Measurements from ENCODE around the gene ASB6. TPM values are rescaled to one million over a fixed set of nuclear protein-coding genes. Genes with fewer than 3 reads are reported as not detected.
A peak's percentile ranks its signal among the peaks of the same experiment; 100 is the strongest.
"Not testable (repeated sequence)": the region's sequence is repeated elsewhere in the genome, so short reads cannot be mapped to it uniquely, and the experiment has no call there.

ASB6 gene
- polyA plus RNA-seq, 2 of the 4 experiments (the other 2 are of a cell fraction), result 9.2 to 17.3 TPM

GRCh38 chr9:129595311-129595741 lies 46.6 kb downstream of the ASB6 start (continued):
- TF ChIP-seq NR3C1 (IDR thresholded peaks at IDR 0.05), result no peak
- TF ChIP-seq EHMT2 (IDR thresholded peaks at IDR 0.05; ENCODE audit: low read depth), result no peak
- TF ChIP-seq MYC (IDR thresholded peaks at IDR 0.05; ENCODE audit: borderline replicate concordance, low read length), result no peak
- TF ChIP-seq RCOR1 (IDR thresholded peaks at IDR 0.05; ENCODE audit: low read depth, low read length), result no peak
- TF ChIP-seq JUNB (IDR thresholded peaks at IDR 0.05), result no peak

GRCh38 chr9:129594632-129595031 lies 47.3 kb downstream of the ASB6 start:
- no peak for FAIRE-seq
- Histone ChIP-seq H3K4me3 (no peak overlapping the region), H3K27ac (peak overlapping the region; percentile 99 to 100), H3K4me2 (no peak overlapping the region), H3K9me3 (no peaks in the 10 kb centered on the region), H3K4me1 (peaks cover 44% of the 10 kb centered on the region)
- DNase-seq (ENCODE audit: low read depth in 1 of 2, low spot score in 1 of 2), result no peak
- CTCF ChIA-PET, result interaction anchor here (0.7 to 1.8 kb wide), 3 partner anchors 11 to 30 kb away, joined by 3 to 8 read pairs (median 3); no protein-coding TSS in a partner anchor
- POLR2A ChIA-PET, result no interaction called here
- no peak for ATAC-seq
- no peak for TF ChIP-seq HMGXB4 (CRISPR knock-in tag; IDR thresholded peaks at IDR 0.05; ENCODE audit: borderline replicate concordance)
- TF ChIP-seq MAFK (IDR thresholded peaks at IDR 0.05; ENCODE audit: partially characterized antibody), result no peak
- no peak for TF ChIP-seq CBX8 (IDR thresholded peaks at IDR 0.05)
- no peak for TF ChIP-seq GATA3 (IDR thresholded peaks at IDR 0.05; ENCODE audit: borderline replicate concordance)
- TF ChIP-seq HES2 (IDR thresholded peaks at IDR 0.05), result no peak
- TF ChIP-seq PHF8 (IDR thresholded peaks at IDR 0.05; ENCODE audit: borderline replicate concordance, low read depth), result no peak
- TF ChIP-seq TFCP2L1 (CRISPR knock-in tag; IDR thresholded peaks at IDR 0.05), result no peak
- no peak for TF ChIP-seq FOXS1 (CRISPR knock-in tag; IDR thresholded peaks at IDR 0.05)
- TF ChIP-seq POLR2A (IDR thresholded peaks at IDR 0.05; ENCODE audit: low read length), result no peak
- TF ChIP-seq ZFP36 (IDR thresholded peaks at IDR 0.05; ENCODE audit: borderline replicate concordance, partially characterized antibody), result no peak
- 85% methylated on average over 7 of the region's 7 CpGs for WGBS (ENCODE audit: missing lambda C conversion rate)

- Histone ChIP-seq H3K4me1 (peaks cover 34% of the 10 kb centered on the region), H3K27ac (peak overlapping the region in 1 of 2 experiments; percentile 62; a peak in 2 of 6 replicates)
- DNase-seq (ENCODE audit: low read depth in 1 of 2, low spot score in 1 of 2); POLR2A ChIA-PET; FAIRE-seq; H3K4me3 ChIP-seq; H3K4me2 ChIP-seq; H3K9me3 ChIP-seq; ATAC-seq: not testable (repeated sequence)
- CTCF ChIA-PET, result interaction anchor here (0.5 to 2.0 kb wide), 5 partner anchors 11 to 511 kb away, joined by 3 to 5 read pairs (median 4); no protein-coding TSS in a partner anchor
- WGBS (ENCODE audit: missing lambda C conversion rate), result 95% methylated on average over 10 of the region's 10 CpGs
Observed at GRCh38 chr9:129592790-129593189, 49.2 kb downstream of the ASB6 start.

- no peak overlapping the region for H3K4me3 ChIP-seq
- no peak overlapping the region for H3K4me2 ChIP-seq
- peak overlapping the region; percentile 11 to 22; a peak in 4 of 6 replicates for H3K27ac ChIP-seq
- FAIRE-seq, result no peak
- CTCF ChIA-PET, result interaction anchor here (1.0 to 2.0 kb wide), 2 partner anchors 12 to 20 kb away, joined by 4 to 5 read pairs; no protein-coding TSS in a partner anchor
- H3K9me3 ChIP-seq, result no peaks in the 10 kb centered on the region
- WGBS (ENCODE audit: missing lambda C conversion rate), result 67% methylated on average over 5 of the region's 5 CpGs
- no peak for ATAC-seq
- DNase-seq (ENCODE audit: low read depth in 1 of 2, low spot score in 1 of 2), result no peak
- peaks cover 28% of the 10 kb centered on the region for H3K4me1 ChIP-seq
- TF ChIP-seq JUN (IDR thresholded peaks at IDR 0.05), result no peak
- TF ChIP-seq ZSCAN20 (CRISPR knock-in tag; IDR thresholded peaks at IDR 0.05), result no peak
- TF ChIP-seq NFE2L2 (conservative IDR thresholded peaks at IDR 0.05; ENCODE audit: low read length), result no peak
- TF ChIP-seq USF2 (IDR thresholded peaks at IDR 0.05), result no peak
- no peak for TF ChIP-seq EP300 (IDR thresholded peaks at IDR 0.05)
- TF ChIP-seq MAX (IDR thresholded peaks at IDR 0.05), result no peak
- TF ChIP-seq EHF (CRISPR knock-in tag; IDR thresholded peaks at IDR 0.05), result no peak
- POLR2A ChIA-PET, result no interaction called here
Observed at GRCh38 chr9:129591916-129592315, 50.0 kb downstream of the ASB6 start.
